GM23338 (cell line): Measurements from ENCODE around the gene SUCLG2. TPM values are rescaled to one million over a fixed set of nuclear protein-coding genes. Genes with fewer than 3 reads are reported as not detected.
A peak's percentile ranks its signal among the peaks of the same experiment; 100 is the strongest.

ENCODE experiments used
- ATAC-seq: fragments of 200-7000 bp; cut with Tn5 transposase; 3 replicates; pipeline ENCODE4 v1.9.1; 2020
- DNase-seq: peaks from one replicate; pipeline ENCODE4 v3.0.0-alpha.2; 2015; ENCODE audit warnings: low spot score
- H2AFZ ChIP-seq: fragments of 200-600 bp; sonication (generic); 2 replicates; pipeline ENCODE4 v1.8.0; 2016; ENCODE audit warnings: antibody characterized with exemption, mild to moderate bottlenecking, moderate library complexity
- H3F3A ChIP-seq: fragments of 200-600 bp; sonication (generic); replicated peaks from 2 replicates; pipeline ENCODE4 v1.8.0; 2017; ENCODE audit warnings: antibody characterized with exemption, mixed run types, low read depth
- H3K27ac ChIP-seq: fragments of 200-600 bp; sonication (generic); 2 replicates; pipeline ENCODE4 v1.6.1; 2016; ENCODE audit warnings: low read depth
- H3K27me3 ChIP-seq: fragments of 200-600 bp; sonication (generic); 2 replicates; pipeline ENCODE4 v1.8.0; 2016; ENCODE audit warnings: mild to moderate bottlenecking, mixed run types, moderate library complexity; ENCODE audit not compliant: insufficient read depth
- H3K36me3 ChIP-seq: fragments of 200-600 bp; sonication (generic); 2 replicates; pipeline ENCODE4 v1.8.0; 2016; ENCODE audit warnings: mild to moderate bottlenecking; ENCODE audit not compliant: insufficient read depth
- H3K4me1 ChIP-seq: fragments of 200-600 bp; sonication (generic); 2 replicates; pipeline ENCODE4 v1.8.0; 2016; ENCODE audit warnings: mild to moderate bottlenecking, moderate library complexity; ENCODE audit not compliant: insufficient read depth
- H3K4me2 ChIP-seq: fragments of 200-600 bp; sonication (generic); 2 replicates; pipeline ENCODE4 v1.7.1; 2017; ENCODE audit warnings: mixed run types
- H3K4me3 ChIP-seq: fragments of 200-600 bp; sonication (generic); 2 replicates; pipeline ENCODE4 v1.6.1; 2016; ENCODE audit warnings: mixed run types
- H3K79me2 ChIP-seq: fragments of 200-600 bp; sonication (generic); replicated peaks from 2 replicates; pipeline ENCODE4 v1.8.0; 2017; ENCODE audit warnings: mild to moderate bottlenecking; ENCODE audit not compliant: insufficient read depth
- H3K9me2 ChIP-seq: fragments of 200-600 bp; sonication (generic); 2 replicates; pipeline ENCODE4 v1.8.0; 2017; ENCODE audit not compliant: insufficient read depth
- H4K20me1 ChIP-seq: fragments of 200-600 bp; sonication (generic); replicated peaks from 2 replicates; pipeline ENCODE4 v1.8.0; 2017; ENCODE audit warnings: mild to moderate bottlenecking; ENCODE audit not compliant: insufficient read depth
- H3K27ac Mint-ChIP-seq: 2 replicates; pipeline ENCODE4 v1.8.0; 2020; ENCODE audit warnings: inconsistent platforms, mild to moderate bottlenecking, moderate library complexity, mixed read lengths
- H3K27me3 Mint-ChIP-seq: 3 replicates; pipeline ENCODE4 v1.8.0; 2022; ENCODE audit warnings: low read depth, mild to moderate bottlenecking, moderate library complexity, mixed read lengths, inconsistent platforms; ENCODE audit not compliant: insufficient read depth, poor library complexity
- H3K36me3 Mint-ChIP-seq: 3 replicates; pipeline ENCODE4 v1.8.0; 2021; ENCODE audit warnings: low read depth, mild to moderate bottlenecking, inconsistent platforms, moderate library complexity, mixed read lengths
- H3K4me1 Mint-ChIP-seq: 3 replicates; pipeline ENCODE4 v1.8.0; 2020; ENCODE audit warnings: mild to moderate bottlenecking, inconsistent platforms, mixed read lengths
- H3K4me3 Mint-ChIP-seq: 3 replicates; pipeline ENCODE4 v1.8.0; 2021; ENCODE audit warnings: moderate library complexity, mild to moderate bottlenecking, inconsistent platforms, mixed read lengths
- H3K9me3 Mint-ChIP-seq: 3 replicates; pipeline ENCODE4 v1.8.0; 2020; ENCODE audit warnings: moderate library complexity, mild to moderate bottlenecking, inconsistent platforms, mixed read lengths
- CREB1 ChIP-seq: fragments of 250-450 bp; sonication (Bioruptor Pico); IDR thresholded peaks from 2 replicates; pipeline ENCODE4 v1.5.0; 2020; ENCODE audit warnings: low read depth, mild to moderate bottlenecking, moderate library complexity
- CTCF ChIP-seq, 2 experiments: fragments of 200-600 bp in 1 of 2; sonication (generic) in 1 of 2; conservative IDR thresholded peaks; 2 replicates each; pipeline versions ENCODE4 v1.5.1 to v1.6.1; 2016 to 2017; ENCODE audit warnings: antibody characterized with exemption in 2 of 2, low read depth in 2 of 2, mild to moderate bottlenecking in 2 of 2, moderate library complexity in 1 of 2
- ETS1 ChIP-seq: IDR thresholded peaks from 2 replicates; pipeline ENCODE4 v1.6.1; 2016; ENCODE audit warnings: antibody characterized with exemption
- EZH2 ChIP-seq: fragments of 200-600 bp; sonication (generic); IDR thresholded peaks from one replicate; pipeline ENCODE4 v1.8.0; 2017; ENCODE audit warnings: antibody characterized with exemption, mild to moderate bottlenecking, low read depth; ENCODE audit not compliant: unreplicated experiment
- EZH2phosphoT487 ChIP-seq: fragments of 200-600 bp; sonication (generic); IDR thresholded peaks from one replicate; pipeline ENCODE4 v1.8.1; 2018; ENCODE audit warnings: antibody characterized with exemption; ENCODE audit not compliant: unreplicated experiment
- JUNB ChIP-seq: IDR thresholded peaks from one replicate; pipeline ENCODE4 v1.6.1; 2016; ENCODE audit warnings: antibody characterized with exemption; ENCODE audit not compliant: unreplicated experiment
- NANOG ChIP-seq: IDR thresholded peaks from 2 replicates; pipeline ENCODE4 v1.6.1; 2016; ENCODE audit warnings: antibody characterized with exemption, borderline replicate concordance
- POLR2AphosphoS5 ChIP-seq: IDR thresholded peaks from 2 replicates; pipeline ENCODE4 v1.6.1; 2016; ENCODE audit warnings: antibody characterized with exemption, low read depth
- STAT1 ChIP-seq: IDR thresholded peaks from one replicate; pipeline ENCODE4 v1.6.1; 2016; ENCODE audit warnings: antibody characterized with exemption; ENCODE audit not compliant: unreplicated experiment
- ZNF331 ChIP-seq: fragments of 250-450 bp; sonication (Bioruptor Pico); IDR thresholded peaks from 2 replicates; pipeline ENCODE4 v1.5.0; 2020; ENCODE audit warnings: low read depth, mild to moderate bottlenecking, moderate library complexity
- ZNF462 ChIP-seq: fragments of 250-450 bp; sonication (Bioruptor Pico); IDR thresholded peaks from 2 replicates; pipeline ENCODE4 v1.5.0; 2020; ENCODE audit warnings: mild to moderate bottlenecking, moderate library complexity
- polyA plus RNA-seq: library from polyadenylated mRNA; unstranded; fragments of >200 nt; fragmentation: Nextera tagmentation; extraction: Ambion mirVana; gene quantifications from 2 replicates; pipeline ENCODE4 v1.2.1, GENCODE V29; 2016
- total RNA-seq: library from RNA; depleted of rRNA; stranded (reverse); fragments of >200 nt; shearing (Covaris generic); gene quantifications from 2 replicates; pipeline ENCODE4 v1.2.3, GENCODE V29; 2014

SUCLG2 gene
- total and polyA plus RNA-seq, 2 experiments from 2014 or later: 29.3 to 39.0 TPM

- no peak for TF ChIP-seq ETS1
- TF ChIP-seq EZH2phosphoT487: no peak
- TF ChIP-seq NANOG: no peak
Measured at GRCh38 chr3:67515778-67516177, 138.6 kb downstream of the SUCLG2 start (continued).

- H2AFZ ChIP-seq: no peak overlapping the region
- Mint-ChIP-seq H3K9me3 (no peaks in the 10 kb centered on the region), H3K36me3 (peaks cover 3% of the 10 kb centered on the region; the same call in 2 of the 3 replicates), H3K27ac (peak overlapping the region; percentile 36), H3K4me1 (peaks cover 4% of the 10 kb centered on the region), H3K27me3 (no peaks in the 10 kb centered on the region), H3K4me3 (no peak overlapping the region)
- no peaks in the 10 kb centered on the region for H3K27me3 ChIP-seq
- no peaks in the 10 kb centered on the region for H3K36me3 ChIP-seq
- ATAC-seq (peak; percentile 33; the same call in 1 of the 3 replicates), DNase-seq (no peak)
- H3K79me2 ChIP-seq: no peaks in the 10 kb centered on the region
- no peak overlapping the region for H3K4me2 ChIP-seq
- no peaks in the 10 kb centered on the region for H3F3A ChIP-seq
- H4K20me1 ChIP-seq: no peaks in the 10 kb centered on the region
- no peak overlapping the region for H3K4me3 ChIP-seq
- H3K9me2 ChIP-seq: peaks cover 4% of the 10 kb centered on the region
- no peaks in the 10 kb centered on the region for H3K4me1 ChIP-seq
- no peak overlapping the region for H3K27ac ChIP-seq
- TF ChIP-seq ZNF462 (CRISPR knock-in tag): no peak
- no peak for TF ChIP-seq CREB1
- TF ChIP-seq EZH2phosphoT487: no peak
- no peak for TF ChIP-seq EZH2
- no peak for TF ChIP-seq ZNF331 (CRISPR knock-in tag)
- TF ChIP-seq CTCF (conservative IDR thresholded peaks at IDR 0.05; ENCODE audit: low read depth in 2 of 2): no peak
- TF ChIP-seq POLR2AphosphoS5: no peak
- TF ChIP-seq ETS1: no peak
- no peak for TF ChIP-seq STAT1
- TF ChIP-seq JUNB: no peak
- TF ChIP-seq NANOG: no peak
Measured at GRCh38 chr3:67509471-67510075, 144.8 kb downstream of the SUCLG2 start.
